Measurements from ENCODE around the gene TRMT44. TPM values are rescaled to one million over a fixed set of nuclear protein-coding genes. Genes with fewer than 3 reads are reported as not detected.

Gene TRMT44
- total and polyA plus RNA-seq, 2 of the 4 experiments (the other 2 are of a cell fraction): 7.3 to 8.1 TPM

DNA sequence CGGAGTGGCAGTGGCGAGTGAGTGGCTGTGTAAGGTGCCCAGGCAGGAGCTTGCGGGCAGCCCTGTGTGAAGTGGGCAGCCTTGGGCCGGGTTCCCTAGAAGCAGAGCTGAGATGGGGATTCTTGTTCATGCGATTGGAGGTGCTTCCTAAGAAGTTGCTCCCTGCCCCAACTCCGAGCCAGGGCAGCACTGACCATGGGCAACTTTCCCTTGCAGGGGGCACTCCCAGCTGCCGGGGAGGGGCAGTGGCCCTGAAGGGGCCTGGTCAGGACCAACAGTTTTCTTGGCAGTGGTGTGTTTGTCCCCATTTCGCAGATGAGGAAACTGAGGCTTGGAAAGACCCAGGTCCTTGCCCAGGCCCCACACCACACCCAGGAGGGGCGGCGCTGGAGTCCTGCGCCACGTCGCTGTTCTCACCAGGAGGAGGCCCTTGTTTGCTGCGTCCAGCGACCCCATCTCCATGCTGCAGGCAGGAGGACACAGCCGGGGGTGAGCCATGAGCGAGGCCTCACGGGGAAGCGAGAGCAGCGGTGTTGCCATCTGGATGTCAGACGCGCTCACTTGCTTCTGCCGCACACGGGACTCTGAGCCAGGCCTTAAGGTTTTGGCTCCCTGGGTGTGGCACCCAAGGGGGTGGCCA lies 68.9 kb downstream of the TRMT44 start:
- CTCF ChIA-PET: no interaction called here
- BruUV-seq (replicated peaks): no TSS peak
- no peak overlapping the region for H3K27ac ChIP-seq (ENCODE audit: insufficient read depth, low read length)
- H2BK15ac ChIP-seq (ENCODE audit: low read depth, low read length): no peak overlapping the region
- ATAC-seq (ENCODE audit: low read depth) (no peak), DNase-seq (no peak)
- no peak overlapping the region for H3K9ac ChIP-seq (ENCODE audit: low read depth, low read length)
- H3K14ac ChIP-seq (replicated peaks; ENCODE audit: low read depth, low read length): no peak overlapping the region
- intact Hi-C loops (cut with micrococcal nuclease) (no loop called here), in situ Hi-C loops (cut with MboI; ENCODE audit: low sequenced_read_pairs) (no loop called here), dilution Hi-C loops (cut with HindIII; ENCODE audit: low sequenced_read_pairs, unreplicated experiment) (no loop called here)
- H4K8ac ChIP-seq (ENCODE audit: low read depth in 2 of 2, low read length in 2 of 2): no peak overlapping the region
- no peaks in the 10 kb centered on the region for H3K36me3 ChIP-seq (ENCODE audit: control insufficient read depth, insufficient read depth, low read length)
- no peak overlapping the region for H3K56ac ChIP-seq (ENCODE audit: extremely low read depth, insufficient read depth, low read length)
- H2AFZ ChIP-seq (replicated peaks; ENCODE audit: low read length, poor library complexity): no peak overlapping the region
- H2BK5ac ChIP-seq (ENCODE audit: low read depth, low read length, poor library complexity, severe bottlenecking): no peak overlapping the region
- H2AK5ac ChIP-seq (ENCODE audit: low read depth, low read length): no peak overlapping the region
- H4K20me1 ChIP-seq (ENCODE audit: insufficient read depth, low read length): no peaks in the 10 kb centered on the region
- WGBS, 2 experiments (ENCODE audit: extremely low coverage in 2 of 2, insufficient read length in 1 of 2): 86% methylated on average over 10 of the region's 24 CpGs; no CpG with 5 or more reads in 1 of the 2 experiments
- H3K4me3 ChIP-seq (ENCODE audit: insufficient read depth, low read depth, low read length): no peak overlapping the region
- H4K5ac ChIP-seq (ENCODE audit: low read depth, low read length): no peak overlapping the region
- H3K27me3 ChIP-seq (ENCODE audit: control insufficient read depth, insufficient read depth, low read length): peaks cover 4% of the 10 kb centered on the region; the same call in 1 of the 2 replicates
- no peak overlapping the region for H4K91ac ChIP-seq (ENCODE audit: insufficient read depth, low read depth, low read length)
- no peak overlapping the region for H3K4me2 ChIP-seq (ENCODE audit: low read depth, low read length)
- H3K23ac ChIP-seq (ENCODE audit: low read depth, low read length): no peak overlapping the region
- no peaks in the 10 kb centered on the region for H3K79me1 ChIP-seq (ENCODE audit: low read depth in 1 of 2, low read length in 2 of 2)
- no peak overlapping the region for H2AK9ac ChIP-seq (replicated peaks; ENCODE audit: low read depth, low read length, poor library complexity)
- POLR2A ChIA-PET (ENCODE audit: unreplicated experiment): no interaction called here
- no peaks in the 10 kb centered on the region for H3K9me1 ChIP-seq (ENCODE audit: insufficient read depth, low read length)
- H3K18ac ChIP-seq (ENCODE audit: low read depth, low read length): no peak overlapping the region
- H3K9me3 ChIP-seq (ENCODE audit: control insufficient read depth, insufficient read depth, low read length): no peaks in the 10 kb centered on the region; the same call in 1 of the 2 replicates
- H3K4me1 ChIP-seq (ENCODE audit: control insufficient read depth, insufficient read depth, low read length): peaks cover 17% of the 10 kb centered on the region; the same call in 1 of the 2 replicates
- no peak overlapping the region for H3K4ac ChIP-seq (ENCODE audit: low read depth, low read length)
- TF ChIP-seq, protein P1, sequence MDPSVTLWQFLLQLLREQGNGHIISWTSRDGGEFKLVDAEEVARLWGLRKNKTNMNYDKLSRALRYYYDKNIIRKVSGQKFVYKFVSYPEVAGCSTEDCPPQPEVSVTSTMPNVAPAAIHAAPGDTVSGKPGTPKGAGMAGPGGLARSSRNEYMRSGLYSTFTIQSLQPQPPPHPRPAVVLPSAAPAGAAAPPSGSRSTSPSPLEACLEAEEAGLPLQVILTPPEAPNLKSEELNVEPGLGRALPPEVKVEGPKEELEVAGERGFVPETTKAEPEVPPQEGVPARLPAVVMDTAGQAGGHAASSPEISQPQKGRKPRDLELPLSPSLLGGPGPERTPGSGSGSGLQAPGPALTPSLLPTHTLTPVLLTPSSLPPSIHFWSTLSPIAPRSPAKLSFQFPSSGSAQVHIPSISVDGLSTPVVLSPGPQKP (IDR thresholded peaks at IDR 0.05; ENCODE audit: borderline replicate concordance, low read depth, low read length): no peak
- TF ChIP-seq POLR2A (IDR thresholded peaks at IDR 0.05; ENCODE audit: low read depth, low read length) (no peak), NFE2L2 (IDR thresholded peaks at IDR 0.05; ENCODE audit: low read depth, low read length) (no peak), RFX5 (IDR thresholded peaks at IDR 0.05; ENCODE audit: low read depth, low read length) (no peak), MXI1 (IDR thresholded peaks at IDR 0.05; ENCODE audit: borderline replicate concordance, low read depth, low read length) (no peak), MAZ (IDR thresholded peaks at IDR 0.05; ENCODE audit: borderline replicate concordance, low read depth, low read length) (no peak), SMC3 (IDR thresholded peaks at IDR 0.05; ENCODE audit: low read depth, low read length) (no peak), FOS (IDR thresholded peaks at IDR 0.05; ENCODE audit: low read depth, low read length) (no peak), MAFK (IDR thresholded peaks at IDR 0.05; ENCODE audit: low read depth, low read length) (no peak), CEBPB (IDR thresholded peaks at IDR 0.05; ENCODE audit: low read depth, low read length) (no peak), BHLHE40 (IDR thresholded peaks at IDR 0.05; ENCODE audit: low read depth, low read length) (no peak), RAD21 (IDR thresholded peaks at IDR 0.05; ENCODE audit: low read length) (no peak), CHD1 (IDR thresholded peaks at IDR 0.05; ENCODE audit: low read depth, low read length) (no peak), RCOR1 (IDR thresholded peaks at IDR 0.05; ENCODE audit: insufficient replicate concordance, low read length) (no peak)
- TF ChIP-seq, protein P2, sequence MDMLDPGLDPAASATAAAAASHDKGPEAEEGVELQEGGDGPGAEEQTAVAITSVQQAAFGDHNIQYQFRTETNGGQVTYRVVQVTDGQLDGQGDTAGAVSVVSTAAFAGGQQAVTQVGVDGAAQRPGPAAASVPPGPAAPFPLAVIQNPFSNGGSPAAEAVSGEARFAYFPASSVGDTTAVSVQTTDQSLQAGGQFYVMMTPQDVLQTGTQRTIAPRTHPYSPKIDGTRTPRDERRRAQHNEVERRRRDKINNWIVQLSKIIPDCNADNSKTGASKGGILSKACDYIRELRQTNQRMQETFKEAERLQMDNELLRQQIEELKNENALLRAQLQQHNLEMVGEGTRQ (IDR thresholded peaks at IDR 0.05; ENCODE audit: low read depth, low read length): no peak
- TF ChIP-seq, protein P3, sequence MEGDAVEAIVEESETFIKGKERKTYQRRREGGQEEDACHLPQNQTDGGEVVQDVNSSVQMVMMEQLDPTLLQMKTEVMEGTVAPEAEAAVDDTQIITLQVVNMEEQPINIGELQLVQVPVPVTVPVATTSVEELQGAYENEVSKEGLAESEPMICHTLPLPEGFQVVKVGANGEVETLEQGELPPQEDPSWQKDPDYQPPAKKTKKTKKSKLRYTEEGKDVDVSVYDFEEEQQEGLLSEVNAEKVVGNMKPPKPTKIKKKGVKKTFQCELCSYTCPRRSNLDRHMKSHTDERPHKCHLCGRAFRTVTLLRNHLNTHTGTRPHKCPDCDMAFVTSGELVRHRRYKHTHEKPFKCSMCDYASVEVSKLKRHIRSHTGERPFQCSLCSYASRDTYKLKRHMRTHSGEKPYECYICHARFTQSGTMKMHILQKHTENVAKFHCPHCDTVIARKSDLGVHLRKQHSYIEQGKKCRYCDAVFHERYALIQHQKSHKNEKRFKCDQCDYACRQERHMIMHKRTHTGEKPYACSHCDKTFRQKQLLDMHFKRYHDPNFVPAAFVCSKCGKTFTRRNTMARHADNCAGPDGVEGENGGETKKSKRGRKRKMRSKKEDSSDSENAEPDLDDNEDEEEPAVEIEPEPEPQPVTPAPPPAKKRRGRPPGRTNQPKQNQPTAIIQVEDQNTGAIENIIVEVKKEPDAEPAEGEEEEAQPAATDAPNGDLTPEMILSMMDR (conservative IDR thresholded peaks at IDR 0.05; ENCODE audit: low read depth, low read length): no peak
- no peak overlapping the region for H2BK120ac ChIP-seq (ENCODE audit: low read depth, low read length)
- no peak overlapping the region for H2BK20ac ChIP-seq (ENCODE audit: low read depth, low read length)
